ENCODE measurements around the gene ANKFN1.

The ANKFN1 gene

DNA sequence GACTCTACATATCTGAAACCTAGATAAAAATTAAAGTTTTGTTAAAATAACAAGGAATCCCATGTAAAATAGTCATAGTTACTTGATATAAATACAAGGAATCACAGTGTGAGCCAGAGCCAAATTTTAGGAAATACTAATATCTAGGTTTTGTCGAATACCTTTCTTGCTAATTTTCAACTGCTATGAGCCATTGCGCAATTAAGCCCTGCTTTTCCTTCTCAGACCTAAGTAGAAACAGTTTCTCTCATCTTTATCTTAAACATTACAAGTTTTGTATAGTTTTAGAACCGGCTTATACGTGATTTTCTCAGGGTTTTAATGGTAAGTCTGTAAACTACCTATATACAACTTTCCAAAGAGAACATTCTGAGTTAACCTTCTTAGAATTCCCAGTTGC is 282.9 kb downstream of the ANKFN1 start:
- DNase-seq (ENCODE audit: low spot score) = no peak

DNA sequence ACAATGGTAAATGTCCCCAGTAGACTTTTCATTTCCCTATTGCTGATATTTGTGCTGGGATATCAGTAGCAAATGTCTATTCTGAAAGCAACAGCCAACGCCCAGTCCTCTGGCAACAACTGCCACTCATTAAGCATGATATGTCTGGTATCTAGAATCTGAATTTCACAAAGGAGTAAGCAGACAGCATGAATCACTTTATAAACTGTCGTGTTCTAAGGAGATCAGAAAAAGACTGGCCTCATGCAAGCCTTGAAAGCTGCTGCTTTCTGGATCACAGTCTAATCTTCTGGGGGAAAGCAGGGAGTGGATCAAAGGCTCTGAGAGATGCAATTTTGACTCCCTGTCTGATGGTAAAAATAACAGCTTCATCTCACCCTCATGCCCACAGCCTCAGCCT is 287.1 kb downstream of the ANKFN1 start:
- no peak for DNase-seq (ENCODE audit: low spot score)

DNA sequence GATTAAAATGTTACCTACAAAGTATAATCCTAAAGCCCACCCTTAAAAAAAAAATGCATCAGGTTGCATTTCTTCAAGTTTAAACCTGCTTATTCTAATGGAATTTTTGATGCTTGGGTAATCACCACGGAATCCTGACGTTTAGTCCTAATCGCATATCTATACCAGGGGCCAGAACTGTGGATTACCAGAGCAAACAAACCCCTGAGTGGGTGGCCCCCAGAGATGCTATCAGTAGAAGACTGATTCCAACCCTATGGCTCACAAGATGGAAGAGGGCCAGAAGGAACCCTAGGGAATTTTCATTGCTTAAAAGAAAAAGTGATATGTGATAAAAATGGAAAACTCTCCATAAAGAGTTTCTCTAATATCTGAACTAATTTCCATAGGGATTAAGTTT is 288.0 kb downstream of the ANKFN1 start:
- DNase-seq (ENCODE audit: low spot score) = no peak

DNA sequence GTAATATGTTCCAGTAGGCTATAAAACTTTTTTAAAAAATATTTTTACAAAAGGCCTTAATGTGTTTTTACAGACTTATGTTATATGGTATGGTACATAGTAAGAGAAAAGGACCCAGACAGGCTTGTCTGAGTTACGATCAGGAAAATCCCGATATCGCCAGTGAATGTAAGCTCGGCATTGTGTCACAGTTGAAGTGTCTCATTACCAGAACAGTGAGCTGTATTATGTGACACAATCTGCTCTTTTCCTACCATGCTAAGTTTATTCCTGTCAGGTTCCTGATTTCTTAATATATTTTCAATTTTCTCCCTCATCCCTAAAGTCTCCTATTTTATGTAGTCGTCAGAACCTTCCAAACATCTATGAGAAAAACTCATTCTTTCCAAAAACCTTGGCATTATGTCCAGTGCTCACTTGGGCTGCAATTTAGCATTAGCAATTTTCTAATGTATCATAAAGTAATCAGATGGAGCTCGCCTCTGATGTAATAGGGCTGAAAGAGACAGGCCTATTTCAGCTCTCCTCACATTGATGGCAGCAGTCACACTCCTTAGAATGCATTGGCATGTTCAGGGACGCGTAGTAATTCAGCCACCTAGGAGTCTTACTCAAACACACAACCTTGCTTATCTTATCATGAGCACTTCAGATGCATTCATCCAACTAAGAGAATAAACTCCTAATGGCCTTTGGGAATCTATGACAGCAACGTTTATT is 292.6 kb downstream of the ANKFN1 start:
- DNase-seq (ENCODE audit: low spot score) = no peak

DNA sequence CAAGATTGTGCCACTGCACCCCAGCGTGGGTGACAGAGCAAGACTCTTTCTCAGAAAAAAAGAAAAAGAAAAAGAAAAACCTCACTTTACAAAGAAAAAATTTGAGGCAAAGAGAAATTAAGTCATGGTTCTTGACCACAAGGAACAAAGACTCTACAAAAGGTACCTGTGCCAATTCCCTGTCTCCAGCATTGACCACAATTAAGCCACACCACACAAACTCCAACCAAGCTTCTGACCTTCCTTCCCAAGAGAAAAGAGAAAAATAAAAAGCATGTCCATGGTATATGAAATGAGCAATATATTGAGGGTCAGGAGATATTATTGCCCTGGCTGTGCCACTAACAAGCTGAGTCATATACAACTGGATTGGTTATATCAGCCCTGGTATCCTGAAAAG is 293.9 kb downstream of the ANKFN1 start:
- DNase-seq (ENCODE audit: low spot score) = no peak

DNA sequence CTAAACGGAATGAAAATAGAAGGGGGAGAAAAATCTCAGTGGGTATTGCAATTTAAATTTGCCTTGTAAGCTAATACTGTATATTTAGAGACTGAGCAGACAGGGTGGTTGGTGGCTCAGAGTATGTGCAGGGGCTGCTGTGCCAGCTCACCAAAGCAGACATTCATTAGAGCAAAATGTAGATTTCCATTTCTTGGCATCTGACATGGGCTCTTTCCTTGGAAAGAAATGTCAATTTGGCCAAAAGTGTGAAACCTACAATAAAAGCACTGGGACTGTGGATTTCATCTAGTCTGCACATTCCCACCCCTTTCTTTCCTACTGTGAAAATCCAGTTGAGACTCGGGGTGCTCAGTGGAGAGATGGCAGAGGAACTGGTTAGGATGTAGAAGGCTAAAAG is 295.1 kb downstream of the ANKFN1 start:
- no peak for DNase-seq (ENCODE audit: low spot score)

DNA sequence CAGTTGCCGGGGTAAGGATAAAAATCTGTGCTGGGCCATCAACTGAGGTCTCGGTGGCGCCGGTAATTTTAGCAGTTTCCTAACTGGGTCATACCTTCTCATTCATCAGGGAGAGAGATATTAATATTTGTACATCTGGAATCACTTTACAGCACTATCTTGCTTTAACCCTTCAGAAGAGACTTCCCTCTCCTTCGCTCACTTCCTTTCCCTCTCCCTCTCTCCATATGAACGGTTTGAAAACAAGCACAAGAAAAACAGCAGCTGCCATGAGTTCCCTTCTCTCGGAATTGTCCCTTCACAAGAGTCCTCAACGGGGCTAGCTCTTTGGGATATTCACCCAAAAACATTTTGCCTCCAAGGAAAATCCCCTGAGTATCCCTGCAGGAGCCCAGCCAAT is 295.9 kb downstream of the ANKFN1 start:
- DNase-seq (ENCODE audit: low spot score) = no peak

DNA sequence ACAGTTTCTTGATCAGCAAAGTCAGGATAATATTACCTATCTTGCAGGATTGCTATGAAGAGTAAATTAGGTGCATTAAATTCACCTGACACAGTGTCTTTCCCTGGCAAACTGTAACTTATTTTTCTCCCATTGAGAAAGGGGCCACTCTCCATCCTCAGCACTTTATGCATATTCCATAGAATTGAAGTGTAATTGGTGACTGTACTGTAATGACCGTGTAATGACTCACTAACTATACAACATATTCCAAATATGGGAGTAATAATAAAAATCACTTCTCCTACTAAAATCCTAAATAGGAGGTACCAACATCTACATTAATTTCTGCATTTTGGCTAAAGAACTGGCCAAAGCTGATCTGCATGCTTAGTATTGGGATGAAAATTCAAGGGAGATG is 298.4 kb downstream of the ANKFN1 start:
- no peak for DNase-seq (ENCODE audit: low spot score)

DNA sequence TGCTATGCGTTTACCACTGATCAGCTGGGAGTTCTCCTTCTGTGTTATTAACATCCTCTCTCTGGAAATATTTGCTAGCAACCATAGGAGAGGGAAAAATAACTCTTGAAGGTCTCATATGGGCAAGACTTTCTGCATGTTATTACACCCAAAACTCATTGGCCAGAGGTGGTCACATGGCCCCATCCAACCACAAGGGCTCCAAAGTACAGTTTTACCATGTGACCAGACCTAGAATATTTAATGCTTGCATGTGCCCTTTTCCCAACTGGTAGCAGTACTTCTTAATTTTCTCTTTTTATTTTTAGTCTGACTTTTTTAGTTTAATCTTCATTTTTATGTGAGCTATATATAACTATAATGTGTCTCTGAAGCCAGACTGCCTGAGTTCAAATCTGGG is 299.2 kb downstream of the ANKFN1 start:
- no peak for DNase-seq (ENCODE audit: low spot score)

DNA sequence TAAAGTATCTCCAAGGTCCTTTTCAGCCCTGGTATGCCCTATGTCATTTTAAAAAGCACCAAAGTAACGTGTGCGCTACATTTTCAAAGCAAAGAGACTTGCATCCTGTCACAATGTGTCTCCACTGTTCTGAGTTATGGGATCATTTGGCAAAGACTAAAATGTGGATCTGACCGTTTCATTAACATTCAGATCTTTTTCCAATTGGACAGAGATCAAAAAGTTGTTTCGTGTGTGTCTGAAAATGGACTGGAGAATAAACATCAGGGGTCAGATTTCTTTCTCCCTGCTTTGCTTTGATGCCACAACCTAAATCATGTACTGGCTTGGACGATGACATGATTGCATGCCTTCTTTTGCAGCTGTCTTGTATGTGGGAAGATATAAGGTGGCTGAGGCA is 304.2 kb downstream of the ANKFN1 start:
- DNase-seq (ENCODE audit: low spot score) = no peak

DNA sequence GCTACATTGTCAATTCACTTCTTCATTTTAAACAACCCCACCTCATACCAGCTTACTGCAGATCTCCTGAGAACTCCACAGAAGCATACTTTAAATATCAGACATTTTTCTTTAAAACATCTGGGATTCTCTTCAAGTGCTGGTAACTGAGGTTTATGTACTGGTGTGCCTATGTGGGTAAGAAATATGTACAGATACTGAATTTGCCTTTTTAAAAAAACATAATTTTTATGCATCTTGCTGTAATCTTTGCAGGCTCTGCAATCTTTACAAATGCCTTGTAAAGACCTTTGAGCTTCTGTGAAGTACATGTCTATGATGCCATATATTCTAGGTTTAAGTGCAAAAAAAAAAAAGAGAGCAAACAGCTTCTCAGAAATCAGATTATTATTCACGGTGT is 312.6 kb downstream of the ANKFN1 start:
- DNase-seq (ENCODE audit: low spot score) = no peak

DNA sequence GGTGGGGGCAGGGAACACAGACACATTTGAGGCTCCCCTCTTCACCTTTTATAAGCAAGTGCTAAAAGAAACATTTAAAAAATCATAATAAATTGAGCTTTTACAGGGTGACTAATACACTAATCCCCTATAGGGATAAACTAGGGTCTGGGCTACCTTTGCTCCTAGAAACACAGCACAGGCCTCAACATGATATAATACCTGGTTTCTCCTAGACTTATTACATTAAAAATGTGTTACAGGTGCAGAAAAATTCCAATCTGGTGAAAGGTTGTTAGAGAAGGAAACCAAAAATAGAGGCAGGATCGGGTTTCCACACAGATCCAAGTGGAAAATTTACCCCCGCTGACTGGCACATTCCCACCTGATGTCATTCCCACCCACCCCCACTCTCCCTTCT is 315.6 kb downstream of the ANKFN1 start:
- DNase-seq (ENCODE audit: low spot score) = no peak

DNA sequence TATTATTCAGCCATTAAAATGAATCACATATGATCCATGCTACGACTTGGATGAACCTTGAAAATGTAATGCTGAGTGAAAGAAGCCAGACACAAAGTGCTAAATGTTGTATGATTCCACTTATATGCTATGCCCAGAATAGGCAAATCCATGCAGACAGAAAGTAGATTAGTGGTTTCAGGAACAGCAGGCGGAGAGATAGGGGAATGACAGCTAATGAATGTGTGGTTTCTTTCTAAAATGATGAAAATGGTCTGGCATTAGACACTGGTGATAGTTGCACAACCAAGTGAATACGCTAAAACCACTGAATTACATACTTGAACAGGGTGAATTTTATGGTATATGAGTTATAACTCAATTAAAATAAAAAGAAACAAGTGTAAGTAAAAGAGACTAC is 318.4 kb downstream of the ANKFN1 start:
- no peak for DNase-seq (ENCODE audit: low spot score)

DNA sequence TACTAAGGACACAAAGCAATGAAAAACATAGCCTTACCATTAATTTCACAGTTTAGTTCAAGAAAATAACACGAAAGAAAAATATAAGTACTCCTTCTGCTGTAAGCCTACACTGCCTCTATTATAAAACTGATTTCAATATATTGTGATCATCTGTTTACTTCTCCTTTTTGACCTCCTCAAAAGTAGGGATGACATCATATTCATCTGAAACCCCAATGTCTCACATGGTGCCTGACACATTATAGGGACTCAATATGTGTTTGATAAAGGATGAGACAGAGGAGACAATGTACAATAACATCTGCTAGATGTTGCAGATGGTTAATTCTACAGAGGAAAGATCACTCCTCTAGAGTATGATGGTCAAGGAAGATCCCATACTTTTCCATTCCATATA is 321.8 kb downstream of the ANKFN1 start:
- no peak for DNase-seq (ENCODE audit: low spot score)

DNA sequence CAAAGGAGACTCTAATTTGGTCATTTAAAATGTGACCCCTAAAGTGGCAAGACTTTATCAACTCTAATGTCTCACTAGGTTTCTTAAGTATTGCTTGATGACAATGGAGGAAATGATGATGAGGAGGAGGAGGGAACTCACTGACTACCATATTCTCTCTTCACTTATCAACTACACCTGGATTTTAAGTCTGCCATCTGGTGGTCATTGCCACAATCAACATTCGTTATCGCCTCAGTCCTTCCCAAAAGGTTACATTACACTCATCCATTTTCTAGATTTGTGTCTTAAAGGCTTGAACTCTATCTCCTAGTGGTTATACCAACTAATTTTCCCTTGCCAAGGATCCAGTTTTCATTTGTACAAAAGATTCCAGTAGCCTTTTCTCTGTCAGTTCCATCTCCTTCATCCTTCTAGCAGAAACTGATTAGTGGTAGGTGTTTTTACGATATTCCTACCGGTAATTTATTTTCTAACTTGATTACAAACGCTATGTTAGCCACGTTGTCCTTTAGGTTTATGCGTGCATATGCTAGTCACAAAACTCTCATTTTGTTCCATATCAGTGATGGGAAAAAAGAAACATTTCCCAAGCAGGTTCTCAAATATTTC is 325.7 kb downstream of the ANKFN1 start:
- DNase-seq (ENCODE audit: low spot score) = peak; percentile 62

DNA sequence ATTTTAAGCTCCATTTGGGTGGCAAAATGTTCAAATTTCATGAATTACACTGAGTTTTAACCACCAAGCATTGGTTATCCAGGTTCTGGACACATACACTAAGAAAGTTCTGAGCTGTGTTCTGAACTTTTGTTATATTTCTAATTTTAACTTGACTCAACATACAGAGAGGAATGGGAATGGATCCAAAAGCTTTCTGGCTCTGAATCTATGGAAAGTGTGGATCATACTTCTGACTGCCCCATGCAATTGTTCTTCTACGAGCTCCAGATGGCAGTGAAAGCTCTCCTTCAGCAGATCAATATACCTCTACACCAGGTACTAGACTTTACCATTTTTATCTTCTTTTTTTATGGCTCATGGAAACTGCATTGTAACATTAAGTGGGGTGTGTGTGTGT is 327.2 kb downstream of the ANKFN1 start:
- no peak for DNase-seq (ENCODE audit: low spot score)

DNA sequence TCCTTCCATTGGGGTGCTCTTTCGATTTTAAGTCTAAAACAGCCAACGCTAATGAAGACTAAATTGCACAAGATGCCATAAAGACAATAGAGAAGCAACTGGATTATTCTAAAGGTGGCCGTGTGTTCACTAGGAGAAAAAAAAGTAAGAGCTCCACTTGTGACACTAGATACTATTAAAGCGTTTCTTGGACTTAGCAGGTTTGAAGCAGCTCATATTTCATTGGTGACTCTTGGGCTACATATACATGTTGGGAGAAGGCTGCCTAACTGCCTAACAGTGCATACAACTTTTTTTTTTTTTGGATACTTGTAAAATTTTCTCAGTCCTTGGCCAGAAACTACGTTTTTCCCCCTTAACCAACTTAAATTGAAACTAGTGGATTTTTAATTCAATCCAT is 328.4 kb downstream of the ANKFN1 start:
- DNase-seq (ENCODE audit: low spot score) = no peak

DNA sequence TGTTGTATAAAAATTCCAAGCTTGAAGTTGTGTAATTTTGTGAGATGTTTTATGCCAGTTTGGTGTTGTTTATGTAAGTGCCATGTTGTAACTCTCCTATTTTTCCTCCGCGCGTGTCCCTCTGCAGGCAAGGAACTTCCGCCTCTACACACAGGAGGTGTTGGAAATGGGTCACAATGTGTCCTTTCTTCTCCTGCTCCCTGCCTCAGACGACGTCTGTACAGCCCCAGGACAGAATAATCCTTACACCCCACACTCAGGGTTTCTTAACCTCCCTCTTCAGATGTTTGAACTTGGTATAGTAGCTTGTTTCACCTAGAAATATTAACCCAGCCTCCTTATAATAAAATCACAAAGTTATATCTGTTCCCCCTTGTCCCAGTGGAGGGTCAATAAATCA is 329.0 kb downstream of the ANKFN1 start:
- DNase-seq (ENCODE audit: low spot score) = no peak

DNA sequence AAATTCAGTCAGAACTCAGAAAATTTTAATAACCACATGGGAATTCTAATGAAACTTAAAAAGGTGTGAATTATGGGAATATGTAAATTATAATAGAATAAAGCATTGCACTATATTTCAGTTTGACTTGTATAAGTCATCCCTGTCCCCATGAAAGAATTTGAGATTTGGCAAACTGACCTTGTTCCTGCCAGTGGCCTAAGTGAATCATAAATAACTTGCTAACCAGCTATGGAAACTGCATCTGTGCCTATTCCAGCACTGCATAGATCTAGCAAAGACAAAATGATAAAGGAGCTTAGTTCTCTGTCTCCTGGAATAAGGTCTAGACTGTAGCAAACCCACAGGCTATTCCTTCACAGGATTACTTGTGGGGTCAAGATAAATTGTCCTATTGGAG is 333.5 kb downstream of the ANKFN1 start:
- DNase-seq (ENCODE audit: low spot score) = no peak

DNA sequence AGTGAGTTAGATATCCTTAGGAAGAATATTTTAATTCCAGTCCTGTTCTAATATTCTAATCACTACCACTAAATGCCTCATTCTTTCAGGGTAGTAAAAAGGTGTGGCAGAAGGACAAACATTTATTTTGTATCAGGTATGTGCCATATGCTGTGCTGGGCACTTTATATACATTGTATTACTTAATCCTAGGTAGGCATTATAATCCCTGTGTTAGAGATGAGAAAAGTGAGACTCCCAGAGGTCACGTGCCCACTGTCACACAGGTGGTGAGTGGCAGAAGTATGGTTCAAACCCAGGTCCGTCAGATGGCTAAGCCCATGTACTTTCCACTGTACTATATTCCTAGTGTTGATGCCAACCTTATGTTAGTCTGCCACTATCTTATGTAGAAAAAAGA is 335.5 kb downstream of the ANKFN1 start:
- no peak for DNase-seq (ENCODE audit: low spot score)

DNA sequence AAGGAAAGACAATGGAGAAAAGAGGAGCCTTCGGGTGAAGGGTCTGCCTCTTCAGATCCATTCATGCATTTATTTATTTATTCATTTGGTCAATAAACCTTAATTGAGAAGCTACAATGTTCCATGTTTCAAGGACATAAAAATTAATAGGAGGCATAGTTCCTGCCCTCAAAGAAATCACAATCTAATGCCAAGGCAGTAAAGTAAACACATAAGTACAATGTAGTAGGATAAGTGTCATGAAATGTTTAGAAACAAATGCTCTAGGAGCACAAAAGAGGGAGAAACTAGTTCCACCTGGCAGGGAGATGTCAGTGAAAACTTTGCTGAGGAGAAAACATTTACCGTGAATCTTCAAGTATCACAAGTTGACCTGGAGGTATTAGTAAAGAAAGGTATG is 336.7 kb downstream of the ANKFN1 start:
- DNase-seq (ENCODE audit: low spot score) = no peak

DNA sequence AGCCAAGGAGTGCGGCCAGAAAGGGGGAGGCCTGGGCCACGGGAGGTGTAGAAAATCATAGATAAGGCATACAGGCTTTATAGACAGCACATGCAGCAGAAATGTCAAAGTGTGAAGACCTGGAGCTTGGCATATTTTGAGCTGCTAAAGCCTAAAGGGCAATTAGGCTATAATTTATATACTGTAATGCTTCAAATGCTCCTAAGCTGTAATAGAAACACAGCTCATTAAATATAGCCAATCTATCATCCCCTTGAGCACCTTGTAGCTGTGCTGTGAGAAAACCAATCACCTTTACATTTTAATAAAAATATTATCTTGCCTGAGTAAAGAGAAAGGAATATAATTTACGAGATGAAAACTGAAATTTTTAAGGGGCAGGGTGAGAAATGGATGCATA is 342.3 kb downstream of the ANKFN1 start:
- no peak for DNase-seq (ENCODE audit: low spot score)

DNA sequence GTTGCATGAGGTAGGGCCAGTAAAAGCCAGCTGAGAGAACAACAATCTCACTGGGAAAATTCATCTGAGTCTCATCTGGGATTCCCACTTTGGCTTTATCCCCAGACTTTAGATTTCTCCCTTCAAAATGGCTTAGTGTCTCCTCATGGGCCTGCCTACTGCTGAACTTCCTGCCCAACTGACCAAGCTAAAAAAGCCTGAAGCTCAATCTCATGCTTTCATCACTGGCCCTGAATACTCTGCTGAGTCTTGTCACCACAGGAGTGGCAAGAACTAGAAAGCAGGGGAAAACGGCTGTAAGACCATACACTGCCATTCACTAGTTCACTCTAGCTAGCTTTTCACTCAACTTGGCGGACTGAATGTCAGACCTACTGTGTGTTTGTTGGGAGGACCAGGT is 343.9 kb downstream of the ANKFN1 start:
- no peak for DNase-seq (ENCODE audit: low spot score)

DNA sequence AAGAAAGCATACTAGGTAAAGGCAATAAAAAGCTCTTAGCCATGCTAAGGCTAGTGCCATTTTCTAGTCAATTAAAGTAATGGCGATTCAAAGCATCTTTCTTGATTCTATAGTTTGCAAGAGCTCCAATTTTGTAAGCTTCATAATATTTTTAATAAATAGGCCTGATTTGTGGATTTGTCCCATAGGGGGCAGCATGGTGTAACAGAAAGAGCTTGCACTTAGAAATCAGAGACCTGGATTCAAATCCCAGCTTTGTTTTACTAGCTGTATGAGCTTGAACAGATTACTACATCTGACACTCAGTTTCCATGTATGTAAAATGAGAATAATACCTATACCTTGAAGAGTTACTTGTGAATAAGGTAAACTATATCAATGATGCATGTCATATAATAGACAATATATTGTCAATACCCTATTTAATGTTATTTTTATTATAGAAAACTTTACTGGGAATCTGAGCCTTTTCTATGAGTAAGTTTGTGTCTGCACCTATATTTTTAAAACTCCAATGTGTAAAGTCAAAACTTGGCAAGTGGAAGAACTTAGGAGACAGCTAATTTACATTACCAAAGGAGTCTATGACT is 346.6 kb downstream of the ANKFN1 start:
- peak; percentile 55 for DNase-seq (ENCODE audit: low spot score)

Measured in NAMALWA (cell line).